NCI-H2227 treated with DMSO at 0.1 percent for 48 hours (cell line): ENCODE measurements around the gene PITPNB.
A peak's percentile ranks its signal among the peaks of the same experiment; 100 is the strongest.

Experiments
- DNase-seq: peaks from one replicate; lab custom pipeline; 2025; lab: John Stamatoyannopoulos, UW

The PITPNB gene

DNA sequence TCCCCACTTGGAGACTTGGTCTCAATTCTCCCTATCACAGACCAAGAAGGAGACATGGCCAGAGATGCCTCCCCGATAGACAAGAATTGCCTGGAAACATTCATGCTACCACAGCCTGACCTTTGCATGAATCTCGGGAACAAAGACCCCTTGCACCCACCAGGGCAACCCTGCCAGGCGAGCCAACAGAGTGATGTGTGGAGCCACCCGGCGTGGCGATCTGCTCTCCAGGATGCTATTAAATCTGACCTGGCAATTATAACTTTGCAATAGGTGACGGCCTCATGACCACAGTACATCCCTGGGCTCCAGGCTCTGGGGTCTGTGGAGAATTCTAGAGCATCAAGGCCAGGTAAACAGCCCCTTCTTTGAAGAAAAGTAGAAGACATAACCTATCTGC, 86.5 kb downstream of the PITPNB start:
- no peak for DNase-seq

DNA sequence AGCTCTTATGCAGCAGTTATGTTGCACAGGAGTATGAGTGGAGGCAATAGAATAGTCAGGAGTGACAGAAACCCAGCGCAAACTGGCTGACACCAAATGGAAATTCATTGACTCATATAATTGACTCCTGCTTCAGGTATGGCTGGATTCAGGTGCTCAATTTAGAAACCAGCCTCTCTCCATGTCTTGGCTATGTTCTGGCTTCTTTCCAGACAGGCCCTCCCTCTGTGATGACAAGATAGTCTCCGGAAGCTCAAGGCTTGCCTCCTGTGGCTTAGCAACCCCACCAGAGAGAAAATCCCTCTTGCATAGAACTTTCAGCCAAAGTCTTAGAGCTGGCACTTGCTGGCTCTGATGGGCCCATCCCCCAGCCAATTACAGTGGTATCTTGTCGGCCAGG, 89.4 kb downstream of the PITPNB start:
- no peak for DNase-seq

DNA sequence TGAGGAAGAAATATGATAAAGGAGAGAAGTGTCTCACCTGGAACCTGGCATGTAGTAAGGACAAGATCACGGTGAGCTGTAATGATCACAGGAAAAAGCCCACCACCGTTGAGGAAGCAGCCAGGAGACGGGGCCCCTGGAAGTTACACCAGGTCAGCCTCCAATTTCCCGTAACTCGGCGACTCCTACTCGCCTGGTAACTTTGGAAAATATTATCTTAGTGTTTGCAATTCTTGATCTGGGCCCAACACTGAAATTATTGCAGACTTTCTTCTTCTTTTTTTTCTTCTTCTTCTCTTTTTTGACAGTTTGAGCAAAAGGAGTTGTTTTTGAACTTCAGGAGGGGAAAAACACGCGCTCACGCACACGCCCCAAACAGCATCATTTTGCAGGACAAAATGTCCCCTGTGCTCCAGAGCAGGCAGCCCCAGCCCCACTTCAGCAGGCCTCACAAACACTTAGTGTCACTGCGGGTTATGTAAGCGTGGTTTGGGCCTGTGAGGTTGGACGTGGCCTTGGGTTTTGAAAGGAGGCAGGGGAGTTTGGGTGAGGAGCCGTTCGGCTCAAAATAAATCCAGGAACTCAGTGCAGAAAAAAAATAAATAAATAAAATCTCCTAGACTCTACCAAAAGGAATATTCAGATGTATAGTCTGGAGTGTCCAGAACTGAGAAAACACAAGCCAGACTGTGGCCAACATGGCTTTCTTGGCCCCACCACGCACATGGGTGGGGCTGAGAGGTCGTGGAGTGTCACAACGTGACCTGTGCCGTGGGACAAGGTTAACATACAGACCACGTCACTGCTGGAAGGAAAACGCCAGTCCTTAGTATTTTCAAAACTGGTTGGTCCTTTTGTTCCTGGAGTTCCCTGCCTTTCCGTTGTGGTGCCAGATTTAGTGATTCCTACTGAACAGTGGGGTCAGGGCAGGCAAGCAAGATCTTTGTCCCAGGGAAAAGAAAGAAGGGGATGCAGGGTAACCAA, 91.2 kb downstream of the PITPNB start:
- no peak for DNase-seq

DNA sequence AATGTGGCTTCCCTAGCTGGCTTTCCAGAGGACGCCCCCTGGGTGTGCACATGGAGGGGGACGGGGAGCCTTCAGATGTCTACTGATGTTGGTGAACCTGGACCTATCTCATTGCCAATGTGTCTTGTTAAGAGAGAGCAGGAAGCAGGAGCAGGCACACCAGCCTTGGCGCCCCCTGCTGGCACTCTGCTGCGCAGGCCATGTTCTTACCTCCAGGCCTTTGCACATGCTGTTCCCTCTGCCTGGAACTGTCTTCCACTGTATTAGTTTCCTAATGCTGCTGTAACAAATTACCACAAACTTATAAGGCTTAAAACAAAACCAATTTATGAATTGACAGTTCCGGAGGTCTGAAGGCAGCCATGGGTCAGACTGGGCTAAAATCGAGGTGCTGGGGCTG, 93.9 kb downstream of the PITPNB start:
- DNase-seq, result no peak

DNA sequence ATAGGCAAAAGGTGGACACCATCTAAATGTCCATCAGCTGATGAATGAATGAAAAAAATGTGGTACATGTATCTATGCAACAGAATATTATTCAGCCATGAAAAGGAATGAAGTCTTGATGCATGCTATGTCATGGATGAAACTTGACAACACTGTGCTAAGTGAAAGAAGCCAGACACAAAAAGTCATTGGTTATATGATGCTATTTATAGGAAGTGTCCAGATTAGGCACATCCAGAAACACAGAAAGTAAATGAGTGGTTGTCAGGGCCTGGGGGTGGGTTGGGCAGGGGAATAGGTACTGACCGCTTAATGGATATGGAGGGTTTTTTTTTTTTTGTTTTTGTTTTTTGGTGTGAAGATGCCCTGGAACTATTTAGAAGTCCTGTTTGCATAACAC, 95.8 kb downstream of the PITPNB start:
- no peak for DNase-seq

DNA sequence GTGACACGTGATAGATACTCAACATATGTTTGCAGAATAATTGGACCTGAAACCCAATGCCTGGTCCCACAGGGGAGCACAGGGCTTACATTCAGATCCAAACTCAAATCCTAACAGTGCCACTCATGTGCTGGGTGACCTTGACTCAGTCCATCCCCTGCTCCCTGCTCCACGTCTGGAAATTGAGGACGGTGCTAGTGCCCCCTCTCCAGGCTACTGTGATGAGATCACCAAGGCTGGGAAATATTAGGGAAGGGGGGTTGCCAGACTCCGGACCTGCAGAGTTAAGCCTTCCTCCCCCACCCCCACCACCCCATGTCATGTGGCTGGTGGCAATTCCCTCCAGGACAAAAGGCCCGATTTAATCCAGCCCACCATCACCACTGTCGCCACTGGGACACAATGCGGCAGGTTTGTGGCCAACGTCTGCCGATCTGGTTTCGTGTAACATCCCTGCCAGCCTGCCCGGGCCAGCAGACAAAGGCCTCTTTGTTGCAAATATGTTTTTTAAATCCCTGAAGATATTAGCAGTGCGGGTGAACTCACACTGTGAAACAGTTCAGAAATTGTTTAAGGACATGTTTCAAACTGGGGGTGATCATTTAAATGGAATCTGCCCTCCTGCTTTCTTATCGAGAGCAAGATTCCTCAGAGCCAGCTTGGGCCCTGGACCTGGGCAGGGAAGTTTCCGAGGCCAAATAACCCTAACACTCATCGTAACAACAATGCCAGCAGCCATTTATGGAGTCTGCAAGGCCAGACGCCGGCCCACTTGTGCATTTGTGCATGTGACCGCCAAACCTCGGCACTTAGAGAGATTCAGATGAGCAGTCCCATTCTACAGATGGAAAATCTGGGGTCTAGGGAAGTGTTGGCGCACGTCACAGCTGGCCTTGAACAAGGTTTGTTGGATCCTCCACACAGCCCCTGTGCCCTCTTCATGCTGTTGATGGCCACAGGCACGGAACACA, 97.9 kb downstream of the PITPNB start:
- no peak for DNase-seq

DNA sequence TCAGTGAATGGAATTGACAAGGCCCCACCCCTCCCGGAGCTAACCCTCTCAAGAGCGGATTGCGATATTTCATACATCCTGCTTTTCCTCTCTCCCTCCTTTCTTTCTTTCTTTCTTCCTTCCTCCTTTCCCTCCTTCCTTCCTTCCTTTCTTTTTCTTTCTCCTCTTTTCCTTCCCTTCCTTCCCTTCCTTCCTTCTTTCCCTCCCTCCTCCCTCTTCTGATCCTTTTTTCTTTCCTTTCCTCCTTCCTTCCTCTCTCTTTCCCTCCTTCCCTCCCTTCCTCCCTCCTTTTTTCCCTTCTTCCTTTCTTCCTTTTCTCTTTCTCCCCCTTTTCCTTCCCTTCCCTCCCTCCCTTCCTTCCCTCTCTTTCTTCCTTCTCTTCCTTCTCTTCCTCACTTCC, 102.5 kb downstream of the PITPNB start:
- DNase-seq, result no peak

DNA sequence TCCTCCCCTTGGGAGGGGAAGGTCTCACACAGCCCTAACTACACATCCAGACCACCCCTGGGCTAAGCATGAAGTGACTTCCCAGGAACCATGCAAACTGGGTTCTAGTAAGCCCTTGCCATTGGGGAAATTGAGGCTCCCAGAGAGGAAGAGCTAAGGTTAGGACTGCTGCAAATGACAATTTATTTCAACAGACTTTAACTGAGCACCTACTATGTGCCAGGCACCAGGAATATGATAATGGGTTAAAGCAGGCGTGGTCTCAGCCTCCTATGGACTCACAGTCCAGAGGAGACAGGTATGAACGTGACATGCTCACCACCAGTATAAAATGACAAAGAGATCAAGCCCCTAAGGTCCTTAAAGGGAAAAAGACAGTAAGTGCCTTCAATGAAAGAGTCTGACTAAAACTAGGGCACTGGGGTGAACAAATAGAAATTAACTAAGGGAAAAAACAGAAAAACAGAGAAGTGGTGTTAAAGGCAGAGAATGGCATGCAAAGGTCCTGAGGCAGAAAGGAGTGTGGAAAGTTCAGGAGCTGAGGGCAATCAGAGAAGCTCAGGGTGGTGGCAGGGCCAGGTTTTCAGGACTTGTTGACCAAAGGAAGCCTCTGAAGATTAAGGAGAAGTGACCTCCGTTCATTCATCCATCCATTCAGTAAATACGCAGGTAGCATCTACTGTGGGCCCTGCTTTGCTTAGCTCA, 103.1 kb downstream of the PITPNB start:
- DNase-seq, result no peak

DNA sequence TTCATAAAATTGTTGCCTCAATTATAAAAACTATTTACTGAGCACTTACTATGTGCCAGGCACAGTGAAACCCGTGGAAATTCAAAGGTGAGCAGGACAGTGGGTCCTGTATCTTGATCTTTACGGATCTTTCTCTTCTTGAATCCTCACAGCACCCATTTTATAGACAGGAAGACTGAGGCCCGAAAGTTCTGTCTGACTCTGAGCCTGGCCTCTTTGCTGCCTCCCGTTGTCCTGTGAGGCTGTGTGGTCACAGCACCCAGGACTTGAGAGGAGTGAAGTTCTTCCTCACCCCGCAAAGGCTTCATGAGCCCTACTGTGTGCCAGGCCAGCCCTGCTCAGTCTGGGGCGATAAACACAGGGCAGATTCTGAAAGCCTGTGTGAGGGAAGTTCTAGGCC, 104.1 kb downstream of the PITPNB start:
- DNase-seq, result no peak

DNA sequence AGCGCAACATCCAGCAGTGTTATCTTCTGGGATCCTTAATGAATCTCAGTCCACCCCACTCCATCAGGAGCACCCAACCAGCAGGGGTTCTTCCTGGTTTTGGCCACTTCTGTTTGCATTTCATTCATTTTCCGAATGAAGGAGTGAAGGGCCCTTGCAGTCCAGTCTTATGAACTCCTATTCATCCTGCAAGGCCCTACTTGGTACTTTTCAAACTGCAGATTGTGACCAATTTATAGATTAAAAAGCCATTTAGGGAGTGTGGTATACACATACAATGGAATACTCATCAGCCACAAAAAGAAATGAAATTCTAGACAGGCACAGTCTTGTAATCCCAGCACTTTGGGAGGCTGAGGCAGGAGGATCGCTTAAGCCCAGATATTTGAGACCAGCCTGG, 107.3 kb downstream of the PITPNB start:
- no peak for DNase-seq

DNA sequence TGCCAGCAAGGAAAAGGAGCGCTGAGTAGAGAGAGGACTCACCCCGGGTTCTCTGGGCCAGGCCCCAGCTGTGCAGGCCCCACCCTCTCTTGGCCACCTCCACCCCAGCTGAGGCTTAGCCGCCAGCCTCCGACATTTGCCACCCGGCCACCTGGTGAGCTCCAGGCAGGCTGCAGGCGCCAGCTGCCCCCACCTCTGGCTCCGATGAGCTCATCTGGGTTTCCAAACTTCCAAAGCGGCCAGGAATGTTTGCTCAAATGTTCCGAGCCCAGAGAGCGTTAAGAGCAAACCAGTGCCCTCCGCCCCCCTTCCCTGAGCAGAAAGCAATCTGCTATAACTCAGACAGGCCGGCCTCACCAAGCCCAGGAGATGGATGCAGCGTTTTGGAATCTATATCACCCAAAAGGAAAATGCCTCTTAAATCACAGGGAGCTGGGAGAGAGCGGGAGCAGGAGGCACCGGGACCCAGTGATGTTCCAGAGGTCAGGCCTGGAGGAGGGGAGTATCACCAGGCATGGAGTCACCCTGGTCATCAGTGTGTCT, 108.4 kb downstream of the PITPNB start:
- no peak for DNase-seq

DNA sequence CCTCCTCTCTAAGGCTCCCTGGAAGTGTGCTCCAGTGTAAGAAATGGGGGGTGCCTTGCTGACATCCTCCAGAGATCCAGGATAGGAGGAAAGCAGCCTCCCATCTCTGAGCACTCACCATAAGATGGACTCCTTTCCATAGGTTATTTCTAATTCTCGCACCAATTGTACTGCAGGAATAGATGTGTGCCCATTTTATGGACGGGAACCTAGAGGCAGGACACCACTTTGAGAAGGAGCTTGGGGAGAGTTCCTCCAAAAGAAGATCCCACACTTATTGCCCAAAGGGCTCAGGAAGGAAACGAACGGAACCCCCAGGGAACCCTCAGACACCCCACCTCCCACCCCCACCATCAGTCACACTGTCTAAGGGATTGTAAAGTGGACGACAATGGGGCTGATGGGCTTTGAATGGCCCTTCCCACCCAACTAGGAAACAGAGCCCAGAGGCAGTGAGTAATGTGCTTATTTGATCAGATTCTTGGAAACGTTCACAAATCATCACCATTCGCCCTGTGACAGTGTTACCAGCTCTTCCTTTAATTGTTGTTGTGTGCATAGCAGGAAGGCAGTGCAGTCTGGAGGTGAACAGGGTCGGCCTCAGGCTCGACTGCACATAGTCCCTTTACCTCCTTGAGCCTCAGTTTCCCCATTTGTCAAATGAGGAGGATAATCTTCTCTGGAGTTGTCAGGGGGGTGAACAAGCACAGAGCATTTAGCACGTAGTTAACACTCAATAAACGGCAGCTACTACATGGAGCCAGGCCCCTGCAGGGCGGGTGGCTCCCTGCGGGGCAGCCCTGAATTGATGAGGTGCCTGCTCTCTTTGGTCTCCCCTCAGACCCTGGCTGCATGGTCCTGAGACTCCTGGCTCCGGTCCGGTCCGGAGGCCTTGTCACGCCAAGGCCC, 109.1 kb downstream of the PITPNB start:
- no peak for DNase-seq

DNA sequence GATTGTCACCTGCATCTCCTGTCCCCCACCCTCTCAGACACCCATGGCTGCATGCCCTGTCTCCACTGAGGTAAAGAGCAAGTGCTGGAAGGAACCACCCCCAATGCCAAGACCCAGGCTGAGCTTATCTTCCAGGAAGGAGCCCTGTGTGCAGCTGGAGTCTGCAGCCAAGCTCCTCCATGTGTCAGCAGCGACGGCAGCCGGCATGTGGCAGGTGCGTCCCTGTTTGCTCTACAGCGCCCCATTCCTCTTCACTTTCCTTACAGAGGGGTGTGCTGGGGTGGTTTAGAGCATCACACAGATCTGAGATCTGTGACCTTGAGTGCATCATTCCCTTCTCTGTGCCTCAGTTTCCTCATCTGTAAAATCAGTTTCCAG, 109.8 kb downstream of the PITPNB start:
- no peak for DNase-seq

DNA sequence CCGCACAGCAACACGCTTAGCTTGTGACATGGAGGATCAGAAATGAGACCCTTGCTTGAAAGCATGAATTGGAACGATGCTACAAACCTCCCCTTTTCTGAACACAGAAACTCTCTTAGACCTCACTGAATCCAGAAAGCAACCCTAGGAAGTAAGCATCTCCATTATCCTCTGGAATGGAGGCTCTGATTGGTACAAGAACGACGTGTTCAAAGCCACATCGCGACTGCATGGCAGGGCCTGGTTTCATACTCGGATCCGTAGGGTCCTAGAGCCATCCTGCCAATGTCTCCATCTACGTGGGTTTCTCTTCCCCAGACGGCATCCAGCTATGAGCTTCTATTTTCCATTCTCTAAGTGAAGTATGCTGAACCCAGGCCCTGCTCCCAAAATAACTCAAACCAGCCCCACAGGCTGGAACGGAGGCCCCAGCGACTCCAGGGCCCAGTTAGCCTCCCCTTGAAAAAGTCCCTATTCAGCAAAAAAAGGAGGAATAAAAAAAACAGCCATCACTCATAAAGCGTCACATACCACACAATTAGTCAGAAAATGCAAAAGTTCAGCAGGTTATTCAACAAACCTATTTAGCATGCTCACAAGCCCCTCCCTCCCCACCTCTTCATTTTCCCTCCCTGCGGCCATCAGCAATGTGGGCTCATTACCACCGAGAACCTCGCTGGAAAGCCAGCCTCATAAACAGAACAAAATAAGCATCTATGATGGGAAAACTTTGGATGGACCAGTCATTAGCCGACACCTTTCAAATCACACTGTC, 110.4 kb downstream of the PITPNB start:
- DNase-seq, result no peak

DNA sequence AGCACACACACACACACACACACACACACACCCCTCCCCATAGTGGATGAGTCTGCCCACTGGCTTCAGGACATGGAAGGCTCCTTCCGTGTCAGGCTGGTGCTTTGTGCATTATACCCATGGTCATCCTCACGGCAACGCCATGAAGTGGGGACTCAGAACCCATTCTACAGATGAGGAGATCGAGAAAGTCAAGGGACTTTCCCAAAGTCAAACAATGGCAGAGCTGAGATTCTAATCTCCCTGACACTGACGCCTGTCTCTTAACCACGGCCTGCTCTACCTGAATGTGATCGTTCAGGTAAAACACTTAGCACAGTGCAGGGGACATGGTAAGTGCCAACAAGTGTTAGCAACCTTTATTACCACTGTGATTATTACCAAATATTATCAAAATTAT, 113.2 kb downstream of the PITPNB start:
- no peak for DNase-seq

DNA sequence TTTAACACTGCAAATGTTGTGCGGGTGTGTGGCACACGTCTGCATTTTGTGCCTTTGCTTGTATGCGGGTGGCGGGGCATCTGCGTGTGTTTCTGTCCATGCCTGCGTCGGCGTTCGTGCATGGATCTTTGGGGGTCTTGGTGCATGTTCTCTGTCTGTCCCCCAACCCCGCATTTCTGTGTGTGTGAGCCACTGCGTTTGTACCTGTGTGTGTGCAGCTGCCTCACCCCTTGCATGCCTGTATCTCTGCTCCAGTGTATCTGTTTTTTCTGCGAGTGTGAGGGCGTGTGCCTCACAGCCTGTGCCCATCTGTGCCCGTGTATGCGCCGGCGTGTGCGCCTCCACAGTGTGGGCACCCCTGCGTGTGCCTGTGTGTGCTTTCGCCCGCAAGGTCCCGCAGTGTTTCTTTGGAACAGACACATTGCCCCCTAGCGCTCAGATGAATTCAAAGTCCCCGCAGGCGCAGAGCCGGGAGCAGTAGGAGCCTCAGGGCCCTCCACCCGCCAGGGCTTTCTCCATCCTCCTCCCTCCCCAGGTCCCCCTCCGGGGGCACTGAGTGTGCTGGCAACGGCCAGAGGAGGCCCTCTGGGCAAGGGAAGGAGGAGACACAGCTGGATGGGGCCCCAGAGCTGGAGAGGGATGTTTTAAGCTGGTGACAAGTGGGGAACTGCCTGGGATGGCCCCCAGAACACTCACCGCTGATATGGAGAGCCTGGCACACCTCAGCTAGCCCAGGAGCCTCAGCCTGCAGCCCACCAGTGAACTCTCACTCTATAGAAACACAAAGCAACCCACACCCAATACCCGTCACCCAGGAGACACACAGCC, 114.4 kb downstream of the PITPNB start:
- peak; percentile 23 for DNase-seq

DNA sequence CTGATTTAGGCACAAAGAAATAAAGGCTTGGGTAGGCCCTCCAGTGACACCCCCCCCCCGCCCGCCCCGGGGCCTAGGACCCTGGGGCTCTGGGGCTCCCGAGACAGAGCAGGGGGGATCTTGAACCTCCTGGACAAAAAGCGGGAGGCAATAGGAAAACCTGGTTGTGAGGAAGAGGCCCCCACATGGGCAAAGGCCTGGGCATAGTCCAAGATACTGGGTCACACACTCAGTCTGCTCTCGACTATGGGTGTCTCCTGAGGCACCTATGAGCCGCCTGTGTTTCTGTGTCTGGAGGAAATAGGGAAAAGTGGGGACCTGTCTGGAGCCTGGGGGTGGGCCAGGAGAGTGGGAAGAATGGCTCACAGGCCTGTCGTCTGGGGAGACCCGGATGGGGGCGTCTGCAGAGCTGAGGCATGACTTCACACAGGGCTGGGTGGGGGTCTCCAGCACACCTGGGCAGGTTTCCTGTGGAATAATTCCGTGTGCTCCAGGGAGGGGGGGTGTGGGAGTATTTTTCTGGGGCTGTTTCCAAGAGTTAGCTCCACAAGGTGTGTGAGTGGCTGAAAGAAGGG, 115.1 kb downstream of the PITPNB start:
- DNase-seq, result no peak

DNA sequence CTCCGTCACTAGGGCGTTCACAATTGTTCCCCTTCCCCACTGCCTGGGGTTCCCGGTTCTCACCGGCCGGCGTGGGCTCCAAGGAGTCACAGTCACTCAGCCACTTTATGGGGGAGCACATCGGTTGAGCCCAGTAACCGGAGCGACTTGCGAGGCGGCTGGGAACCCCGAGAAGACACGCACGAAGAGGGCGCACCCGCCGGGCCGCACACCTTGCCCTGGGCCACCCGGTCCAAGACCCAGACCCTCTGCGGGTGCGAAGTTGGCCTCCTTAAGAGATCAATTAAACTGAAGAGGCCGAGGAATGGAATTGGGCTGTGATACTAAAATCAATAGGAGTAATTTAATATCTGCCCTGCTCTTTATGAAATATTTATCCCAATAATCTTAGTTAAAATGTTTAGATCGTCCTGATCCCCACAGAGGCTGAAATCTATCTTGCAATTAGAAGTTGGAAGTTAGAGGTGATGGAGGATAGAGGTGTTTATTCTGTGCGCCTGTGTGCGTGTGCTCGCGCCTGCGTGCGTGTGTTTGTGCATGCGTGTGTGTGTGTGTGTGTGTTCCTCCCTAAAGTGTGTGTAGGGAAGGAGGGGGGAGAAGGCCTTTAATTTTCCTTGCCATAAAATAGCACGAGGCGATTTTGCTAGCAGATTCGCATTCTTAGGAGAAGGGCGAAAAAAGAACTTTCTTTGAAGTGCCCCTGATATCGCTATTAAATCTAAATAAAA, 116.5 kb downstream of the PITPNB start:
- DNase-seq, result no peak
